ENCODE data around the gene TRMT1. TPM values are rescaled to one million over a fixed set of nuclear protein-coding genes. Genes with fewer than 3 reads are reported as not detected.

TRMT1 gene
- total RNA-seq, 1 experiment from 2014 or later, result 106 TPM

- ATAC-seq (no peak), DNase-seq (ENCODE audit: low spot score) (no peak)
- Mint-ChIP-seq H3K9me3 (no peaks in the 10 kb centered on the region), H3K4me3 (no peak overlapping the region), H3K27ac (no peak overlapping the region), H3K27me3 (ENCODE audit: low read depth) (peaks cover 32% of the 10 kb centered on the region), H3K4me1 (peaks cover 28% of the 10 kb centered on the region), H3K36me3 (no peaks in the 10 kb centered on the region)
- ChIA-PET CTCF (interaction anchor here (0.8 to 20.5 kb wide), 8 partner anchors 8 to 112 kb away, joined by 3 to 294 read pairs (median 9); no protein-coding TSS in a partner anchor), POLR2A (interaction anchor here (1.6 kb wide), 1 partner anchor 112 kb away, joined by 3 read pairs; no protein-coding TSS in a partner anchor)
- TF ChIP-seq TEAD1 (CRISPR knock-in tag; IDR thresholded peaks at IDR 0.05), result no peak
- TF ChIP-seq IRF2 (CRISPR knock-in tag; IDR thresholded peaks at IDR 0.05; ENCODE audit: borderline replicate concordance, low read depth), result no peak
Observed at GRCh38 chr19:13077240-13077639, 39.3 kb downstream of the TRMT1 start.

- no peak overlapping the region for H3K27ac Mint-ChIP-seq
Observed at GRCh38 chr19:13076787-13077186, 39.8 kb downstream of the TRMT1 start.

GRCh38 chr19:13076320-13076719 is 40.2 kb downstream of the TRMT1 start:
- H3K36me3 Mint-ChIP-seq, result no peaks in the 10 kb centered on the region
- POLR2A ChIA-PET, result no interaction called here
- TF ChIP-seq, protein P1, sequence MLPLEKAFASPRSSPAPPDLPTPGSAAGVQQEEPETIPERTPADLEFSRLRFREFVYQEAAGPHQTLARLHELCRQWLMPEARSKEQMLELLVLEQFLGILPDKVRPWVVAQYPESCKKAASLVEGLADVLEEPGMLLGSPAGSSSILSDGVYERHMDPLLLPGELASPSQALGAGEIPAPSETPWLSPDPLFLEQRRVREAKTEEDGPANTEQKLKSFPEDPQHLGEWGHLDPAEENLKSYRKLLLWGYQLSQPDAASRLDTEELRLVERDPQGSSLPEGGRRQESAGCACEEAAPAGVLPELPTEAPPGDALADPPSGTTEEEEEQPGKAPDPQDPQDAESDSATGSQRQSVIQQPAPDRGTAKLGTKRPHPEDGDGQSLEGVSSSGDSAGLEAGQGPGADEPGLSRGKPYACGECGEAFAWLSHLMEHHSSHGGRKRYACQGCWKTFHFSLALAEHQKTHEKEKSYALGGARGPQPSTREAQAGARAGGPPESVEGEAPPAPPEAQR (CRISPR knock-in tag; IDR thresholded peaks at IDR 0.05), result no peak
- TF ChIP-seq NR3C1 (CRISPR knock-in tag; conservative IDR thresholded peaks at IDR 0.05; ENCODE audit: low read depth) (no peak), SMAD4 (CRISPR knock-in tag; IDR thresholded peaks at IDR 0.05) (no peak), ZNF121 (CRISPR knock-in tag; IDR thresholded peaks at IDR 0.05) (no peak), ZNF396 (CRISPR knock-in tag; IDR thresholded peaks at IDR 0.05; ENCODE audit: borderline replicate concordance) (no peak), ATF1 (CRISPR knock-in tag; IDR thresholded peaks at IDR 0.05) (no peak), OVOL2 (CRISPR knock-in tag; IDR thresholded peaks at IDR 0.05; ENCODE audit: borderline replicate concordance) (no peak), EMX1 (CRISPR knock-in tag; IDR thresholded peaks at IDR 0.05) (no peak), SMAD3 (CRISPR knock-in tag; IDR thresholded peaks at IDR 0.05; ENCODE audit: borderline replicate concordance) (no peak), FOXP1 (CRISPR knock-in tag; IDR thresholded peaks at IDR 0.05; ENCODE audit: borderline replicate concordance) (no peak)
- TF ChIP-seq, protein P2, sequence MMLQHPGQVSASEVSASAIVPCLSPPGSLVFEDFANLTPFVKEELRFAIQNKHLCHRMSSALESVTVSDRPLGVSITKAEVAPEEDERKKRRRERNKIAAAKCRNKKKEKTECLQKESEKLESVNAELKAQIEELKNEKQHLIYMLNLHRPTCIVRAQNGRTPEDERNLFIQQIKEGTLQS (CRISPR knock-in tag; conservative IDR thresholded peaks at IDR 0.05), result no peak
- TF ChIP-seq, protein P3, sequence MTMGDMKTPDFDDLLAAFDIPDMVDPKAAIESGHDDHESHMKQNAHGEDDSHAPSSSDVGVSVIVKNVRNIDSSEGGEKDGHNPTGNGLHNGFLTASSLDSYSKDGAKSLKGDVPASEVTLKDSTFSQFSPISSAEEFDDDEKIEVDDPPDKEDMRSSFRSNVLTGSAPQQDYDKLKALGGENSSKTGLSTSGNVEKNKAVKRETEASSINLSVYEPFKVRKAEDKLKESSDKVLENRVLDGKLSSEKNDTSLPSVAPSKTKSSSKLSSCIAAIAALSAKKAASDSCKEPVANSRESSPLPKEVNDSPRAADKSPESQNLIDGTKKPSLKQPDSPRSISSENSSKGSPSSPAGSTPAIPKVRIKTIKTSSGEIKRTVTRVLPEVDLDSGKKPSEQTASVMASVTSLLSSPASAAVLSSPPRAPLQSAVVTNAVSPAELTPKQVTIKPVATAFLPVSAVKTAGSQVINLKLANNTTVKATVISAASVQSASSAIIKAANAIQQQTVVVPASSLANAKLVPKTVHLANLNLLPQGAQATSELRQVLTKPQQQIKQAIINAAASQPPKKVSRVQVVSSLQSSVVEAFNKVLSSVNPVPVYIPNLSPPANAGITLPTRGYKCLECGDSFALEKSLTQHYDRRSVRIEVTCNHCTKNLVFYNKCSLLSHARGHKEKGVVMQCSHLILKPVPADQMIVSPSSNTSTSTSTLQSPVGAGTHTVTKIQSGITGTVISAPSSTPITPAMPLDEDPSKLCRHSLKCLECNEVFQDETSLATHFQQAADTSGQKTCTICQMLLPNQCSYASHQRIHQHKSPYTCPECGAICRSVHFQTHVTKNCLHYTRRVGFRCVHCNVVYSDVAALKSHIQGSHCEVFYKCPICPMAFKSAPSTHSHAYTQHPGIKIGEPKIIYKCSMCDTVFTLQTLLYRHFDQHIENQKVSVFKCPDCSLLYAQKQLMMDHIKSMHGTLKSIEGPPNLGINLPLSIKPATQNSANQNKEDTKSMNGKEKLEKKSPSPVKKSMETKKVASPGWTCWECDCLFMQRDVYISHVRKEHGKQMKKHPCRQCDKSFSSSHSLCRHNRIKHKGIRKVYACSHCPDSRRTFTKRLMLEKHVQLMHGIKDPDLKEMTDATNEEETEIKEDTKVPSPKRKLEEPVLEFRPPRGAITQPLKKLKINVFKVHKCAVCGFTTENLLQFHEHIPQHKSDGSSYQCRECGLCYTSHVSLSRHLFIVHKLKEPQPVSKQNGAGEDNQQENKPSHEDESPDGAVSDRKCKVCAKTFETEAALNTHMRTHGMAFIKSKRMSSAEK (CRISPR knock-in tag; IDR thresholded peaks at IDR 0.05; ENCODE audit: borderline replicate concordance), result no peak
- TF ChIP-seq, protein P4, sequence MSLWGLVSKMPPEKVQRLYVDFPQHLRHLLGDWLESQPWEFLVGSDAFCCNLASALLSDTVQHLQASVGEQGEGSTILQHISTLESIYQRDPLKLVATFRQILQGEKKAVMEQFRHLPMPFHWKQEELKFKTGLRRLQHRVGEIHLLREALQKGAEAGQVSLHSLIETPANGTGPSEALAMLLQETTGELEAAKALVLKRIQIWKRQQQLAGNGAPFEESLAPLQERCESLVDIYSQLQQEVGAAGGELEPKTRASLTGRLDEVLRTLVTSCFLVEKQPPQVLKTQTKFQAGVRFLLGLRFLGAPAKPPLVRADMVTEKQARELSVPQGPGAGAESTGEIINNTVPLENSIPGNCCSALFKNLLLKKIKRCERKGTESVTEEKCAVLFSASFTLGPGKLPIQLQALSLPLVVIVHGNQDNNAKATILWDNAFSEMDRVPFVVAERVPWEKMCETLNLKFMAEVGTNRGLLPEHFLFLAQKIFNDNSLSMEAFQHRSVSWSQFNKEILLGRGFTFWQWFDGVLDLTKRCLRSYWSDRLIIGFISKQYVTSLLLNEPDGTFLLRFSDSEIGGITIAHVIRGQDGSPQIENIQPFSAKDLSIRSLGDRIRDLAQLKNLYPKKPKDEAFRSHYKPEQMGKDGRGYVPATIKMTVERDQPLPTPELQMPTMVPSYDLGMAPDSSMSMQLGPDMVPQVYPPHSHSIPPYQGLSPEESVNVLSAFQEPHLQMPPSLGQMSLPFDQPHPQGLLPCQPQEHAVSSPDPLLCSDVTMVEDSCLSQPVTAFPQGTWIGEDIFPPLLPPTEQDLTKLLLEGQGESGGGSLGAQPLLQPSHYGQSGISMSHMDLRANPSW (CRISPR knock-in tag; conservative IDR thresholded peaks at IDR 0.05; ENCODE audit: low read depth), result no peak

More at GRCh38 chr19:13076787-13077186, 39.8 kb downstream of the TRMT1 start:
- TF ChIP-seq GRHL2 (CRISPR knock-in tag; IDR thresholded peaks at IDR 0.05; ENCODE audit: insufficient replicate concordance, severe bottlenecking) (no peak), HMGXB4 (CRISPR knock-in tag; IDR thresholded peaks at IDR 0.05) (no peak), HMGA2 (CRISPR knock-in tag; IDR thresholded peaks at IDR 0.05) (no peak)
- no peak overlapping the region for H3K4me3 Mint-ChIP-seq
- ChIA-PET CTCF (interaction anchor here (0.8 to 20.5 kb wide), 7 partner anchors 8 to 112 kb away, joined by 3 to 294 read pairs (median 12); no protein-coding TSS in a partner anchor), POLR2A (no interaction called here)
- DNase-seq (ENCODE audit: low spot score) (no peak), ATAC-seq (no peak)
- H3K4me1 Mint-ChIP-seq, result peaks cover 26% of the 10 kb centered on the region
- H3K27me3 Mint-ChIP-seq (ENCODE audit: low read depth), result peaks cover 34% of the 10 kb centered on the region
- H3K9me3 Mint-ChIP-seq, result no peaks in the 10 kb centered on the region
- no peaks in the 10 kb centered on the region for H3K36me3 Mint-ChIP-seq

More at GRCh38 chr19:13076320-13076719, 40.2 kb downstream of the TRMT1 start:
- peaks cover 34% of the 10 kb centered on the region for H3K27me3 Mint-ChIP-seq (ENCODE audit: low read depth)
- no peaks in the 10 kb centered on the region for H3K9me3 Mint-ChIP-seq
- H3K27ac Mint-ChIP-seq, result no peak overlapping the region
- no peak for DNase-seq (ENCODE audit: low spot score)
- no peak overlapping the region for H3K4me3 Mint-ChIP-seq
- CTCF ChIA-PET, result interaction anchor here (0.8 to 20.5 kb wide), 4 partner anchors 16 to 111 kb away, joined by 3 to 294 read pairs (median 48); no protein-coding TSS in a partner anchor
- peaks cover 26% of the 10 kb centered on the region for H3K4me1 Mint-ChIP-seq
- ATAC-seq, result no peak

Measured in WTC11 (cell line).